Measurements from ENCODE around the gene TAB3.
"Not testable (repeated sequence)": the region's sequence is repeated elsewhere in the genome, so short reads cannot be mapped to it uniquely, and the experiment has no call there.

TAB3 gene

GRCh38 chrX:30814978-30815377, 74.1 kb downstream of the TAB3 start:
- no peak for DNase-seq (ENCODE audit: low spot score)

- no peak for DNase-seq (ENCODE audit: low spot score)
Observed at GRCh38 chrX:30812326-30812725, 76.7 kb downstream of the TAB3 start.

- DNase-seq (ENCODE audit: low spot score) = no peak
Observed at GRCh38 chrX:30806187-30806728, 82.8 kb downstream of the TAB3 start.

GRCh38 chrX:30804462-30804861, 84.6 kb downstream of the TAB3 start:
- no peak for DNase-seq (ENCODE audit: low spot score)

- DNase-seq (ENCODE audit: low spot score) = no peak
Observed at GRCh38 chrX:30800901-30801300, 88.2 kb downstream of the TAB3 start.

GRCh38 chrX:30799327-30799726, 89.7 kb downstream of the TAB3 start:
- no peak for DNase-seq (ENCODE audit: low spot score)

GRCh38 chrX:30798810-30799209, 90.2 kb downstream of the TAB3 start:
- no peak for DNase-seq (ENCODE audit: low spot score)

- not testable (repeated sequence) for DNase-seq (ENCODE audit: low spot score)
Observed at GRCh38 chrX:30797301-30797700, 91.8 kb downstream of the TAB3 start.

GRCh38 chrX:30795981-30796958, 92.8 kb downstream of the TAB3 start:
- no peak for DNase-seq (ENCODE audit: low spot score)

- no peak for DNase-seq (ENCODE audit: low spot score)
Observed at GRCh38 chrX:30794497-30794896, 94.6 kb downstream of the TAB3 start.

GRCh38 chrX:30793767-30794103, 95.3 kb downstream of the TAB3 start:
- DNase-seq (ENCODE audit: low spot score) = no peak

- no peak for DNase-seq (ENCODE audit: low spot score)
Observed at GRCh38 chrX:30793075-30793766, 95.8 kb downstream of the TAB3 start.

GRCh38 chrX:30791296-30792278, 97.5 kb downstream of the TAB3 start:
- DNase-seq (ENCODE audit: low spot score) = no peak

- DNase-seq (ENCODE audit: low spot score) = no peak
Observed at GRCh38 chrX:30787012-30787411, 102.0 kb downstream of the TAB3 start.

GRCh38 chrX:30786374-30786773, 102.7 kb downstream of the TAB3 start:
- no peak for DNase-seq (ENCODE audit: low spot score)

- DNase-seq (ENCODE audit: low spot score) = no peak
Observed at GRCh38 chrX:30781711-30782444, 107.2 kb downstream of the TAB3 start.

- no peak for DNase-seq (ENCODE audit: low spot score)
Observed at GRCh38 chrX:30779453-30780030, 109.5 kb downstream of the TAB3 start.

- DNase-seq (ENCODE audit: low spot score) = no peak
Observed at GRCh38 chrX:30777575-30777974, 111.5 kb downstream of the TAB3 start.
